Measurements from ENCODE around the gene NCS1.

NCS1 gene

GRCh38 chr9:130227833-130228232 is 55.6 kb downstream of the NCS1 start:
- TF ChIP-seq EZH2phosphoT487 (IDR thresholded peaks at IDR 0.05; ENCODE audit: borderline replicate concordance, low read length) = no peak
- TF ChIP-seq CTCF (IDR thresholded peaks at IDR 0.05; ENCODE audit: low read depth, low read length, poor library complexity, severe bottlenecking) = no peak
- H3K79me2 ChIP-seq (ENCODE audit: control insufficient read depth, low read length) = no peaks in the 10 kb centered on the region
- no peak overlapping the region for H3K4me3 ChIP-seq (ENCODE audit: low read length)
- no peak overlapping the region for H3K4me2 ChIP-seq (ENCODE audit: low read length)
- no peaks in the 10 kb centered on the region for H3K9me2 ChIP-seq (replicated peaks; ENCODE audit: control insufficient read depth, low read length)
- H3K4me1 ChIP-seq (ENCODE audit: control insufficient read depth, low read length) = no peaks in the 10 kb centered on the region
- H3K36me3 ChIP-seq (ENCODE audit: control insufficient read depth, low read length) = no peaks in the 10 kb centered on the region
- H3F3A ChIP-seq (ENCODE audit: control insufficient read depth, insufficient read depth) = no peaks in the 10 kb centered on the region
- no peaks in the 10 kb centered on the region for H3K27me3 ChIP-seq (ENCODE audit: control insufficient read depth, low read length)
- H3K9me3 ChIP-seq (ENCODE audit: control insufficient read depth, insufficient read depth, low read length) = no peaks in the 10 kb centered on the region
- H3K27ac ChIP-seq (ENCODE audit: low read depth, low read length) = no peak overlapping the region
- H4K20me1 ChIP-seq (ENCODE audit: control insufficient read depth, insufficient read depth, low read depth, low read length) = no peaks in the 10 kb centered on the region

GRCh38 chr9:130229759-130230158 is 57.6 kb downstream of the NCS1 start:
- H3F3A ChIP-seq (ENCODE audit: control insufficient read depth, insufficient read depth) = no peaks in the 10 kb centered on the region
- H3K9me3 ChIP-seq (ENCODE audit: control insufficient read depth, insufficient read depth, low read length) = no peaks in the 10 kb centered on the region
- H3K4me3 ChIP-seq (ENCODE audit: low read length) = no peak overlapping the region
- no peaks in the 10 kb centered on the region for H4K20me1 ChIP-seq (ENCODE audit: control insufficient read depth, insufficient read depth, low read depth, low read length)
- no peaks in the 10 kb centered on the region for H3K9me2 ChIP-seq (replicated peaks; ENCODE audit: control insufficient read depth, low read length)
- H3K27ac ChIP-seq (ENCODE audit: low read depth, low read length) = no peak overlapping the region
- TF ChIP-seq CTCF (IDR thresholded peaks at IDR 0.05; ENCODE audit: low read depth, low read length, poor library complexity, severe bottlenecking) = no peak
- TF ChIP-seq EZH2phosphoT487 (IDR thresholded peaks at IDR 0.05; ENCODE audit: borderline replicate concordance, low read length) = no peak
- no peak overlapping the region for H3K4me2 ChIP-seq (ENCODE audit: low read length)
- H3K27me3 ChIP-seq (ENCODE audit: control insufficient read depth, low read length) = no peaks in the 10 kb centered on the region
- no peaks in the 10 kb centered on the region for H3K36me3 ChIP-seq (ENCODE audit: control insufficient read depth, low read length)
- no peaks in the 10 kb centered on the region for H3K4me1 ChIP-seq (ENCODE audit: control insufficient read depth, low read length)
- no peaks in the 10 kb centered on the region for H3K79me2 ChIP-seq (ENCODE audit: control insufficient read depth, low read length)

- no peaks in the 10 kb centered on the region for H3K36me3 ChIP-seq (ENCODE audit: control insufficient read depth, low read length)
Measured at GRCh38 chr9:130230631-130231030, 58.4 kb downstream of the NCS1 start.

More at GRCh38 chr9:130230631-130231030, 58.4 kb downstream of the NCS1 start:
- Histone ChIP-seq H3K27me3 (ENCODE audit: control insufficient read depth, low read length) (no peaks in the 10 kb centered on the region), H3K27ac (ENCODE audit: low read depth, low read length) (no peak overlapping the region), H3K9me2 (replicated peaks; ENCODE audit: control insufficient read depth, low read length) (no peaks in the 10 kb centered on the region), H3K9me3 (ENCODE audit: control insufficient read depth, insufficient read depth, low read length) (no peaks in the 10 kb centered on the region), H3K4me3 (ENCODE audit: low read length) (no peak overlapping the region), H3K4me1 (ENCODE audit: control insufficient read depth, low read length) (no peaks in the 10 kb centered on the region), H3K79me2 (ENCODE audit: control insufficient read depth, low read length) (no peaks in the 10 kb centered on the region), H4K20me1 (ENCODE audit: control insufficient read depth, insufficient read depth, low read depth, low read length) (no peaks in the 10 kb centered on the region), H3F3A (ENCODE audit: control insufficient read depth, insufficient read depth) (no peaks in the 10 kb centered on the region), H3K4me2 (ENCODE audit: low read length) (no peak overlapping the region)
- TF ChIP-seq CTCF (IDR thresholded peaks at IDR 0.05; ENCODE audit: low read depth, low read length, poor library complexity, severe bottlenecking) (no peak), EZH2phosphoT487 (IDR thresholded peaks at IDR 0.05; ENCODE audit: borderline replicate concordance, low read length) (no peak)

Data from DOHH2 (cell line).